HL-60 (cell line): ENCODE data around the gene ERGIC3.

Source experiments
- CTCF ChIP-seq: IDR thresholded peaks from one replicate; pipeline ENCODE4 v1.5.1; 2011; ENCODE audit warnings: low read length, control low read depth, inconsistent platforms; ENCODE audit not compliant: insufficient read depth
- GABPA ChIP-seq: IDR thresholded peaks from 2 replicates; pipeline ENCODE4 v1.6.1; 2012; ENCODE audit warnings: low read depth
- POLR2AphosphoS5 ChIP-seq: IDR thresholded peaks from 2 replicates; pipeline ENCODE4 v1.6.1; 2012; ENCODE audit warnings: low read depth
- REST ChIP-seq: IDR thresholded peaks from 2 replicates; pipeline ENCODE4 v1.6.1; 2012; ENCODE audit warnings: low read depth; ENCODE audit not compliant: insufficient replicate concordance
- SPI1 ChIP-seq: IDR thresholded peaks from 2 replicates; pipeline ENCODE4 v1.6.1; 2012; ENCODE audit warnings: low read depth, mild to moderate bottlenecking, borderline replicate concordance

- TF ChIP-seq CTCF (no peak), POLR2AphosphoS5 (no peak), GABPA (no peak), REST (no peak), SPI1 (no peak)
These were observed 23.0 kb downstream of the ERGIC3 start for GRCh38 chr20:35564905-35565304.
